ENCODE measurements around the gene CREB3L2.
A peak's percentile ranks its signal among the peaks of the same experiment; 100 is the strongest.

CREB3L2 gene

GRCh38 chr7:138009350-138009653 is 7.4 kb upstream of the CREB3L2 start:
- no peak for DNase-seq

- DNase-seq, result peak; percentile 33 to 82 (median 78)
Measured at GRCh38 chr7:138008588-138009349, 6.9 kb upstream of the CREB3L2 start.

- DNase-seq, result no peak
Measured at GRCh38 chr7:138008019-138008587, 6.2 kb upstream of the CREB3L2 start.

- DNase-seq, result no peak
Measured at GRCh38 chr7:138006106-138006505, 4.2 kb upstream of the CREB3L2 start.

GRCh38 chr7:138004936-138005335 is 3.0 kb upstream of the CREB3L2 start:
- DNase-seq, result no peak

- no peak for DNase-seq
Measured at GRCh38 chr7:138004046-138004445, 2.2 kb upstream of the CREB3L2 start.

GRCh38 chr7:138002828-138003189 is 923 bp upstream of the CREB3L2 start:
- no peak for DNase-seq

GRCh38 chr7:138002096-138002827 is 376 bp upstream of the CREB3L2 start:
- peak; percentile 99 to 100 (median 100) for DNase-seq

GRCh38 chr7:138000081-138000701 is 1.7 kb downstream of the CREB3L2 start:
- DNase-seq, result peak in 2 of 3 experiments; percentile 40 to 63

GRCh38 chr7:137999496-138000080 is 2.3 kb downstream of the CREB3L2 start:
- peak in 1 of 3 experiments; percentile 32 for DNase-seq

GRCh38 chr7:137998250-137998649 is 3.6 kb downstream of the CREB3L2 start:
- DNase-seq, result peak in 1 of 3 experiments; percentile 45

GRCh38 chr7:137996871-137997270 is 5.0 kb downstream of the CREB3L2 start:
- no peak for DNase-seq

- no peak for DNase-seq
Measured at GRCh38 chr7:137996386-137996851, 5.5 kb downstream of the CREB3L2 start.

- DNase-seq, result peak in 1 of 3 experiments; percentile 67
Measured at GRCh38 chr7:137994216-137994615, 7.7 kb downstream of the CREB3L2 start.

- no peak for DNase-seq
Measured at GRCh38 chr7:137993395-137993743, 8.5 kb downstream of the CREB3L2 start.

- DNase-seq, result peak in 1 of 3 experiments; percentile 15
Measured at GRCh38 chr7:137992550-137993394, 9.1 kb downstream of the CREB3L2 start.

- no peak for DNase-seq
Measured at GRCh38 chr7:137992104-137992549, 9.8 kb downstream of the CREB3L2 start.

GRCh38 chr7:137990251-137990941 is 11.5 kb downstream of the CREB3L2 start:
- no peak for DNase-seq

- no peak for DNase-seq
Measured at GRCh38 chr7:137989590-137989989, 12.3 kb downstream of the CREB3L2 start.

GRCh38 chr7:137989094-137989493 is 12.8 kb downstream of the CREB3L2 start:
- DNase-seq, result no peak

GRCh38 chr7:137987968-137988367 is 13.9 kb downstream of the CREB3L2 start:
- no peak for DNase-seq

Data from NCI-H1417 (cell line).